Osteoblast (primary cell): ENCODE data around the gene HPCAL1. TPM values are rescaled to one million over a fixed set of nuclear protein-coding genes. Genes with fewer than 3 reads are reported as not detected.

ENCODE experiments used
- DNase-seq: peaks from one replicate; pipeline ENCODE4 v3.0.0; 2011; ENCODE audit warnings: low spot score, mixed read lengths; ENCODE audit not compliant: insufficient read length; ENCODE audit errors: missing footprints
- H2AFZ ChIP-seq: 2 replicates; pipeline ENCODE4 v1.6.0; 2011; ENCODE audit warnings: mild to moderate bottlenecking, low read length
- H3K27ac ChIP-seq: 2 replicates; pipeline ENCODE4 v1.5.1; 2011; ENCODE audit warnings: mild to moderate bottlenecking, low read depth, low read length, moderate library complexity
- H3K27me3 ChIP-seq: 2 replicates; pipeline ENCODE4 v1.6.0; 2012; ENCODE audit warnings: mild to moderate bottlenecking, control low read depth, inconsistent platforms, low read length, moderate library complexity; ENCODE audit not compliant: insufficient read depth
- H3K36me3 ChIP-seq: 2 replicates; pipeline ENCODE4 v1.5.1; 2011; ENCODE audit warnings: mild to moderate bottlenecking, low read length, control low read depth, moderate library complexity; ENCODE audit not compliant: insufficient read depth
- H3K4me1 ChIP-seq: 2 replicates; pipeline ENCODE4 v1.5.1; 2011; ENCODE audit warnings: mild to moderate bottlenecking, low read length, control low read depth, moderate library complexity; ENCODE audit not compliant: insufficient read depth
- H3K4me2 ChIP-seq: 2 replicates; pipeline ENCODE4 v1.6.0; 2011; ENCODE audit warnings: mild to moderate bottlenecking, low read length; ENCODE audit not compliant: insufficient read depth
- H3K4me3 ChIP-seq: fragments of 200-600 bp; sonication (generic); 3 replicates; pipeline ENCODE4 v1.5.1; 2012; ENCODE audit warnings: mild to moderate bottlenecking, low read length, inconsistent platforms; ENCODE audit not compliant: insufficient read depth
- H3K79me2 ChIP-seq: 2 replicates; pipeline ENCODE4 v1.6.0; 2012; ENCODE audit warnings: mild to moderate bottlenecking, low read length, control low read depth, inconsistent platforms; ENCODE audit not compliant: insufficient read depth
- H3K9me3 ChIP-seq: 2 replicates; pipeline ENCODE4 v1.5.1; 2011; ENCODE audit warnings: low read depth, low read length, control low read depth
- H4K20me1 ChIP-seq: 2 replicates; pipeline ENCODE4 v1.6.0; 2012; ENCODE audit warnings: mild to moderate bottlenecking, low read length, control low read depth; ENCODE audit not compliant: insufficient read depth
- CTCF ChIP-seq: IDR thresholded peaks from 2 replicates; pipeline ENCODE4 v1.5.1; 2011; ENCODE audit warnings: mild to moderate bottlenecking, low read depth, low read length, moderate library complexity; ENCODE audit errors: extremely low read depth
- total RNA-seq: library from RNA; depleted of rRNA; stranded (reverse); fragments of >200 nt; gene quantifications from 2 replicates; pipeline ENCODE4 v1.2.3, GENCODE V29; 2012

The HPCAL1 gene
- total RNA-seq, 1 donor = 57.2 TPM

GRCh38 chr2:10318345-10318744 lies 15.6 kb downstream of the HPCAL1 start:
- DNase-seq = no peak
- H3K27me3 ChIP-seq = no peaks in the 10 kb centered on the region
- peaks cover 99% of the 10 kb centered on the region for H3K79me2 ChIP-seq
- H3K4me3 ChIP-seq = no peak overlapping the region
- no peak overlapping the region for H3K4me2 ChIP-seq
- TF ChIP-seq CTCF = no peak
- H2AFZ ChIP-seq = no peak overlapping the region
- no peak overlapping the region for H3K27ac ChIP-seq
- H3K36me3 ChIP-seq = peaks cover 3% of the 10 kb centered on the region
- no peaks in the 10 kb centered on the region for H3K9me3 ChIP-seq
- peaks cover 22% of the 10 kb centered on the region for H4K20me1 ChIP-seq
- H3K4me1 ChIP-seq = peaks cover 11% of the 10 kb centered on the region

GRCh38 chr2:10319892-10320574 lies 17.3 kb downstream of the HPCAL1 start:
- no peak for TF ChIP-seq CTCF
- Histone ChIP-seq H2AFZ (no peak overlapping the region), H3K4me1 (peaks cover 19% of the 10 kb centered on the region), H3K4me3 (no peak overlapping the region), H3K79me2 (peaks cover 99% of the 10 kb centered on the region), H3K27ac (no peak overlapping the region), H3K4me2 (no peak overlapping the region), H3K27me3 (no peaks in the 10 kb centered on the region), H3K36me3 (peaks cover 3% of the 10 kb centered on the region), H4K20me1 (peaks cover 32% of the 10 kb centered on the region), H3K9me3 (no peaks in the 10 kb centered on the region)
- no peak for DNase-seq

- Histone ChIP-seq H3K4me3 (no peak overlapping the region), H3K4me1 (peaks cover 19% of the 10 kb centered on the region), H4K20me1 (peaks cover 33% of the 10 kb centered on the region), H3K27me3 (no peaks in the 10 kb centered on the region), H3K27ac (no peak overlapping the region), H3K36me3 (peaks cover 3% of the 10 kb centered on the region), H2AFZ (no peak overlapping the region), H3K79me2 (peaks cover 99% of the 10 kb centered on the region), H3K9me3 (no peaks in the 10 kb centered on the region), H3K4me2 (no peak overlapping the region)
- no peak for DNase-seq
- no peak for TF ChIP-seq CTCF
Measured at GRCh38 chr2:10320575-10320931, 17.8 kb downstream of the HPCAL1 start.

GRCh38 chr2:10320933-10321332 lies 18.2 kb downstream of the HPCAL1 start:
- peaks cover 99% of the 10 kb centered on the region for H3K79me2 ChIP-seq
- no peak overlapping the region for H3K27ac ChIP-seq
- no peak overlapping the region for H3K4me2 ChIP-seq
- H3K9me3 ChIP-seq = no peaks in the 10 kb centered on the region
- no peaks in the 10 kb centered on the region for H3K27me3 ChIP-seq
- DNase-seq = no peak
- TF ChIP-seq CTCF = no peak
- H3K36me3 ChIP-seq = peaks cover 3% of the 10 kb centered on the region
- H4K20me1 ChIP-seq = peaks cover 37% of the 10 kb centered on the region
- H3K4me1 ChIP-seq = peaks cover 18% of the 10 kb centered on the region
- no peak overlapping the region for H2AFZ ChIP-seq
- H3K4me3 ChIP-seq = no peak overlapping the region
